GM18508 (cell line): Measurements from ENCODE around the gene MT1H.
"Not testable (repeated sequence)": the region's sequence is repeated elsewhere in the genome, so short reads cannot be mapped to it uniquely, and the experiment has no call there.

Source experiments
- ATAC-seq: cut with Tn5 transposase; IDR thresholded peaks from one replicate; pipeline ENCODE4 v1.9.1; 2021; ENCODE audit warnings: moderate number of reproducible peaks; ENCODE audit not compliant: insufficient read depth, unreplicated experiment

MT1H gene

DNA sequence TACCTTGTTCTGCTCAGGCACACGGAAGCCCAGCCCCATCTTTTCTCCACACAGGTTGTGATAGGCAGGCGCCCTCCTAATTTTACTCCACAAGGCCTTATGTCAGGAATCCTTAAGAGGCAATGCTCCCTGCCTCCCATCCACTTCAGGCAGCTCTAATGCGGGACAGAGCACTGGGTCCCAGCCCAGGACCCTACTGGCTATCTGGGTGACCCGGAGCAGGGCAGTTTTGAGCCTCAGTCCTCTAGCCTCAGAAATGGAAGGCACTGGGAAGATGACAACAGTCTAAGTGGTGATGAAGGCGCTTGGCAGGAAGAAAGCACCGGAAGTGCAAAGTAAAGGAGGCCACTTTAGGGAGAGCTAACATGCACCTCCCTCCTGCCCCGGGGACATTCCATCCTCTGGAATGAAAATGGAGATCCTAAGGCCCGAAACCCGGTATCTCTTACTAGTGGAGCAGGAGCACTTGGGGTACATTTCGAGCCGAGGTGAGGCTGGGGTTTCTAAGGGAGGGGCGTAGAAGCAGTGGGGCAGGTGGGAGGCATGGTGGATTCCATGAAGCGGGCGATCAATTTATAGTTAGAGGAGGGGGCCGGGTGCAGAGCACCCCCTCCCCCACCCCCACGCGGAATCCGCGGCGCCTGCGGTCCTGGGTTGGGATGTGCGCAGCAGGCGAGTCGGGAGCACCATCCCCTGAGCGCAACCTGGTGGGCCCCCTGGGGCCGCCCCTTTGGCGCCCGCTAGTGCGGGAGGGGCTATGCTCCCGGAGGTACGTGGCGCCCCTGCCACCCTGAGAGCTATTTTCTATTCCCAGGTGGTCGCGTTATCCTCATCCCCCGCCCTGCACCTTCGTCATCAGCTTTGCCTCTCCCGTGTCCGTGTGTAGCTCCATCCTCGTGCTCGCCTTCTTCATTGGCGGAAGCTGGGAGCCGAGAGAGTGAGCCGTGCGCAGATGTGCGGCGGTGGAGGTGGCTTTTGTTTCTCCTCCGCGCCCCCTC lies 7.0 kb upstream of the MT1H start:
- ATAC-seq: no peak

DNA sequence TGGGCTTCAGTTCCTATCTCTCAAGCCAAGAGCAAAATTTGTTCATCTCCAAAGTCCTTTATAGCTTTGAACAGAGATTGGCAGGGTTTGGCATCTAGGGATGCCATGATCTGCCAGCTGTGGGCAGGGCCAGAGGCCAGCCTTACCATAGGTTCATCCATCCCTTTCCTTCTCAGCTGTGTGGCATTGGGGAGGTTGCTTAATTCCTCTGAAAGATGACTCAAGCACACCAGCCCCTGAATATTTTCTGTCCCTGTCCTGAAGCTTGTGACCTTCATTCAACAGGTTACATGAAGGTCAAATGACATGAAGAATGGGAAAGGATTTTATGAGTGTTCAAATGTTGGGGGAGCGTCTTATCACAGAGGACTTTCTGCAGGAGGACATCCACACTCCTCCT lies 5.1 kb upstream of the MT1H start:
- no peak for ATAC-seq

DNA sequence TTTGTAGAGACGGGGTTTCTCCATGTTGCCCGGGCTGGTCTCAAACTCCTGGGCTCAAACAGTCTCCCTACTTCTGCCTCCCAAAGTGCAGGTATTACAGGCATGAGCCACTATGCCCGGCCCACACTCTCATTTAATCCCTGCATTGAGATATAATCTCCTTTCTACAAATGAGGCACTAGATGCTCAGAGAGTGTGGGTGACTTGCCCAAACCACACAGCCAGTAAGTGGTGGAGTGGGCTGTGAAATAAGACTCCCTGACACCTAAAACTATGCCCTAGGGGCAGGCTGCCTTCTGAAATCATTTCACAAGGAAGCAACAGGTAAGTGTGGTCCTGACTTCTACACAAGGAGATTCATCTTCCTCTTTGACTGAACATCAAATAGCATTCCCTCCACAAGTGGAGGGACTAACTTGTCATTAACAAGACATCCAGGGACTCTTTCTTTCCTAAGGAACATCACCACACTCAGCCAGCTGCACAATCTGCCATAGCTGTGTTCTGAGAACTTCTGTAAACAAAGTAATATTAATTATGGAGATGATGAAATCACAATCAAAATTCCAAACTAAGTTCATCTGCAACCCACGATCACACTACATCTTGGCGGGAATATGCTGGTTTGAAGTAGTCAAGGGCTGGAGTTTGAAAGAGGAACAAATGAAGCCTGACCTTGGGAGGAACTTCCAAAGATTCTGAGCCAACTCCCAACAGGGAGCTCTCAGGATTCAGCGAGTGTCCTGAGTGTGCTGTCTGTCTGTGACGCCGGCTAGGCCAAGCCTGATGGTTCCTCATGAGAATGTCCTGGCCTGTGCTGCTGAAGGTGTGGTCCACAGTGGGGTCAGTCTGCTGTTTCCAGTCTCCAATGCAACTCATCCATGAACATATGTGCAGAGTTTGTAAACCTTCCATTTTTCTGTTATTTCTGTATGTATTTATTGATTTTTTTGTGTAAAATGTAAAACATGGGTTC lies 4.0 kb upstream of the MT1H start:
- ATAC-seq: not testable (repeated sequence)

DNA sequence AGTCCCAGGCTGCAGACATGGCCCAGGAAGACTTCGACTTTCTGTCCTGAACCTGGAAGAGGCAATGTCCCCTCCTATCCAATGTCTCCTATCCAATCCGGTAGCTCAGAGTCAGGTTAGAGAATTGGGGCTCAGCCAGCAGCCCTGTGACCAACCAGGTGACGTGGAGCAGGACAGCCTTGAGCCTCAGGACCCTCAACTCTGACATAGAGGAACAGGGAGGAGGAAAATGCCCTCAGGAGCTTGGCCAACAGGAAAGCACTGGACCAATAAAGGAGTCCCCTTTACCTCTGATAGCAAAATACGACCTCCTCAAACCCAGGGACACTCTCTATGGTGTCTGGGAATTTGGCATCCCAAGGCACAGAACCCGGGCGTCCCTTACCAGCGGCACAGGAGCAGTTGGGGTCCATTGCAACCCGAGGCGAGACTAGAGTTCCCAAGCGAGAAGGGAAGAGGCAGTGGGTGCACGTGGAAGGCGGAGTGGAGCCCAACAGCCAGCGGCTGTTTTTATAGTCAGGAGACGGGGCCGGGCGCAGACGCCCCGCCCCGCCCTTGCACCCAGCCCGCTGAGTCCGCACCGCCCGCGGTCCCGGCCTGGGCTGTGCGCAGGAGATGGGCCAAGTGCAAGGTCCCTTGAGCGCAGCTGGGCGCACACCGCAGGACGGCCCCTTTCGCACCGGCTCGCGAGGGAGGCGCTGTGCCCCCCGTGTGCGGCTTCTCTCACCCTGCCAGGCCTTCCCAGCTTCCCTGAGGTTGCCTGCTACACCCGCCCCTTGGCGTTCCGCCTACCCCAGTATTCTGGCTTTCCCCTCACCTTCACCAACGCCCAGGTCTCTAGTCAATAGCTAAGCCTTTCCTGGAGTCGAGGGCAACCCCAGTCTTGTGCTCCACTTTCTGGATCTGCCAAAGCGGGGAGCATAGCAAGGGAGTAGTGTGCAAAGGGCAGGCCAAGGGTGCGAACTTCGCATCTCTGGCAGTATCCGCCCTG lies 1.7 kb upstream of the MT1H start, which contains the start of gene MT1G:
Gene MT1G (minus strand): TSS at position 485 of the 991 bp plus-strand sequence. CDS start 72 bp downstream, at position 413.
- no peak for ATAC-seq

DNA sequence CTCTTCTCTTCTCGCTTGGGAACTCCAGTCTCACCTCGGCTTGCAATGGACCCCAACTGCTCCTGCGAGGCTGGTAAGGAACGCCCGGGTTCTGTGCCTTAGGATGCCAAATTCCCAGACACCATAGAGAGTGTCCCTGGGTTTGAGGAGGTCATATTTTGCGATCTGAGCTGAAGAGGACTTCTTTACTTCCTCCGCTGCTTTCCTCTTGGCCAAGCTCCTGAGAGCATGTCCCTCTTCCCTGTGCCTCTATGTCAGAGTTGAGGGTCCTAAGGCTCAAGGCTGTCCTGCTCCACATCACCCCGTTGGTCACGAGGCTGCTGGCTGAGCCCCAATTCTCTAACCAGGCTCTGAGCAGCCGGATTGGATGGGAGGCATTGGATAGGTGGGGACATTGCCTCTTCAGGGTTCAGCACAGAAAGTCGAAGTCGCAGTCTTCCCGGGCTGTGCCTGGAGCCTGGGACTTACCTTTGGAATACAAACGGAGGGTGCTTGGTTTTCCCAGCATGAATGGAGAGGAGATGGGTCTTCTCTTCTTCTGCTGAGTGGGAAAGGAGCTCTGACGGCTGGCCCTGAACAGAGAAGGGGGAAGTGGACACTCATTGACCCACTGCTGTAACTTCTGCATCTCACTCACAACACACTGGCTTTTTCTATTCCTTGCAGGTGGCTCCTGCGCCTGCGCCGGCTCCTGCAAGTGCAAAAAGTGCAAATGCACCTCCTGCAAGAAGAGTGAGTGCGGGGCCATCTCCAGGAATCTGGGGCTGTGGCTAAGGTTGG lies 416 bp downstream of the MT1H start:
- no peak for ATAC-seq

DNA sequence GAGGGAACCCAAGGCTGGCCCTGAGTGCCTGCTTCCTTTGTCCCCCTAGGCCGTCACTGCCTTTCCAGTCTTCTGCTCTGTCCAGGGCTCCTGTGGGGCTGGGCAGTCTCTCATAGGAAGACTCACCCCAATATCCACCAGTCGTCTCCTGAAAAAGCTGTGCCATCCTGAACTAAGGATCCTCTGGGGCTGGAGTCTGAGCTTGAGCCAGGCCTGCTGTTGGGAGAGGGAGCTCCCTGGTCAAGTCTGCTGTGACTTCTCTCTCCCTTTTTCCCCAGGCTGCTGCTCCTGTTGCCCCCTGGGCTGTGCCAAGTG lies 963 bp downstream of the MT1H start:
- ATAC-seq: no peak

DNA sequence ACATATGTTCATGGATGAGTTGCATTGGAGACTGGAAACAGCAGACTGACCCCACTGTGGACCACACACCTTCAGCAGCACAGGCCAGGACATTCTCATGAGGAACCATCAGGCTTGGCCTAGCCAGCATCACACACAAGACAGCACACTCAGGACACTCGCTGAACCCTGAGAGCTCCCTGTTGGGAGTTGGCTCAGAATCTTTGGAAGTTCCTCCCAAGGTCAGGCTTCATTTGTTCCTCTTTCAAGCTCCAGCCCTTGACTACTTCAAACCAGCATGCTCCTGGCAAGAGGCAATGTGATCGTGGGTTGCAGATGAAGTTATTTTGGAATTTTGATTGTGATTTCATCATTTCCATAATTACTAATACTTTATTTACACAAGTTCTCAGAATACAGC lies 2.1 kb downstream of the MT1H start:
- not testable (repeated sequence) for ATAC-seq

DNA sequence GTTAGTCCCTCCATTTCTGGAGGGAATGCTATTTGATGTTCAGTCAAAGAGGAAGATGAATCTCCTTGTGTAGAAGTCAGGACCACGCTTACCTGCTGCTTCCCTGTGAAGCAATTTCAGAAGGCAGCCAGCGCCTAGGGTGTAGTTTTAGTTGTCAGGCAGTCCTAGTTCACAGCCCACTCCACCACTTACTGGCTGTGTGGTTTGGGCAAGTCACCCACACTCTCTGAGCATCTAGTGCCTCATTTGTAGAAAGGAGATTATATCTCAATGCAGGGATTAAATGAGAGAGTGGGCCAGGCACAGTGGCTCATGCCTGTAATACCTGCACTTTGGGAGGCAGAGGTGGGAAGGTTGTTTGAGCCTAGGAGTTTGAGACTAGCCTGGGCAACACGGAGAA lies 2.6 kb downstream of the MT1H start:
- not testable (repeated sequence) for ATAC-seq

DNA sequence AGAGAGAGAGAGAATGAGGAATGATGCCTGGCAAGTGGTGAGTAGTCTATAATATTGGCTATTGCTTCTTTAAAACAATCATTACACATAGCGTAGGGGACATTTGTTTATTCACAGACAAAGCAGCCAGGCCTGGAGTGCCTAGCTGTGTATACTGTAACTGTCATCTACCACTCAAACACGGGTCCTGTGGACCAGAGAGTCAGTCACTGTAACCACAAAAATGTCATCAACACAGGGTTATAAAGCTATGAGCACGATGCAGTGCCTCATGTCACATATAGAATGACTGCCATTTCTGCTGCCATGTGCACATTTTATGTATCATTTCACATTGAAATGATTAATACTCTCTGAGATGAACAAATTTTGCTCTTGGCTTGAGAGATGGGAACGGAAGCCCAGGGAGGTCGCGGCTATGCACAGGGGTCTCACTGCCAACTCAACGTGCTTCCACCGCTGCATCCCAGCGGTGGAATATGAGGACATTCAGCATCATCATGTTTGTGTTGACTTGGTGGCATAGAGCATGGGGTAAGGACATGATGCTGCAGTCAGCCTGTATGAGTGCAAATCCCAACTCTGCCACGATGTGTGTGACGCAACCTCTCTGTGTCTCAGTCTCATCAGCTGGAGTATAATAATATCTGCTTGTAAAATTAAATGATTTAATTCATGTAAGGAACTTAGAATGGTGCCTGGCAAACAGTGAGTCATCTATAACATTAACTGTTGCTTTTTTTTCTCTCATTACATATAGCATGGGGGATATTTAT lies 3.3 kb downstream of the MT1H start:
- no peak for ATAC-seq

DNA sequence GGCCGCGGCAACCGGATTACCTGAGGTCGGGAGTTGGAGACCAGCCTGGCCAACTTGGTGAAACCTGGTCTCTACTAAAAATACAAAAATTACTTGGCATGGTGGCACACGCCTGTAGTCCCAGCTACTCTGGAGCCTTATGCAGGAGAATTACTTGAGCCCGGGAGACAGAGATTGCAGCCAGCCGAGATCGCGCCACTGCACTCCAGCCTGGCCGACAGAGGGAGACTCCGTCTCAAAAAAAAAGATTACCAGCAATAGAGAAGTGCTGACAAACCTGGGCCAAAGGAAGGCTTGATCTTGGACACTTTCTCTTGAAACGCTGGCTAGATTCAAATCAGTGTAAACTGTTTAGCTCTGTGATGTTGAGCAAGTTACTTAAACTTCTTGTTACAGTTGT lies 4.3 kb downstream of the MT1H start:
- no peak for ATAC-seq

DNA sequence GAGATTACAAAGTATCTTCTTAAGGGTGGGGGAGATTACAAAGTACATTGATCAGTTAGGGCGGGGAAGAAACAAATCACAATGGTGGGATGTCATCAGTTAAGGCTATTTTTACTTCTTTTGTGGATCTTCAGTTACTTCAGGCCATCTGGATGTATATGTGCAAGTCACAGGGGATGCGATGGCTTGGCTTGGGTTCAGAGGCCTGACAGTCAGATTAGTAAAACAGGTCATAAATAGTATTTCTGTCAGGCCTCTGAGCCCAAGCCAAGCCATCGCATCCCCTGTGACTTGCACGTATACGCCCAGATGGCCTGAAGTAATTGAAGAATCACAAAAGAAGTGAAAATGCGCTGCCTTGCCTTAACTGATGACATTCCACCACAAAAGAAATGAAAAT lies 5.0 kb downstream of the MT1H start:
- ATAC-seq: not testable (repeated sequence)

DNA sequence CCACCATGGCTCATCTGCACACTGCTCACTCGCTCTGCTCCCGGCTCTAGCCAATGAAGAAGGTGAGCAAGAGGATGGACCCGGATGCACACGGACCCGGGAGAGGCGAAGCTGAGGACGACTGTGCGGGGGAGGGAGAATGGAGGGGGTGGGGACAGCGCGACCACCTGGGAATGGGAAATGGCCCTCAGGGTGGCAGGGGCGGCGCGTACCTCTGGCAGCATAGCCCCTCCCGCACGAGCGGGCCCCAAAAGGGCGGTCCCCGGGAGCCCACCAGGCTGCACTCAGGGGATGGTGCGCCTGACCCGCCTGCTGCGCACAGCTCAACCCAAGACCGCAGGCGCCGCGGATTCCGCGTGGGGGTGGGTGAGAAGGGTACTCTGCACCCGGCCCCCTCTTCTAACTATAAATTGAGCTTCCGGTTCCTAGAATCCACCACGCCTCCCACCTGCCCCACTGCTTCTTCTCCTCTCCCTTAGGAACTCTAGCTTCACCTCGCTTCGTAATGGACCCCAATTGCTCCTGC lies 6.1 kb downstream of the MT1H start:
- no peak for ATAC-seq

DNA sequence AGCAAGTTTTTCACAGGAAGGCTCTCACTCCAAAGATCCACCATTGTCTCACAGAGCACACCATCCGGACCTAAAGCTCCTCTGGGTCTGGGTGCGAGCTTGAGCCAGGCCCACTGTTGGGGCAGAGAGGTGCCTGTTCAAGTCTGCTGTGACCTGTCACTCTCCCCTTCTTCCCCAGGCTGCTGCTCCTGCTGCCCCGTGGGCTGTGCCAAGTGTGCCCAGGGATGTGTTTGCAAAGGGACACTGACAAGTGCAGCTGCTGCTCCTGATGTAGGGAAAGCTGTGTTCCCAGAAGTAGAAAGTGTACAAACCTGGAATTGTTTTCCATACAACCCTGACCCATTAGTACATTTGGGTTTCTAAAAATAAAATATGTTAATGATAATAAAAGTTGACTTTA lies 7.9 kb downstream of the MT1H start:
- ATAC-seq: no peak

DNA sequence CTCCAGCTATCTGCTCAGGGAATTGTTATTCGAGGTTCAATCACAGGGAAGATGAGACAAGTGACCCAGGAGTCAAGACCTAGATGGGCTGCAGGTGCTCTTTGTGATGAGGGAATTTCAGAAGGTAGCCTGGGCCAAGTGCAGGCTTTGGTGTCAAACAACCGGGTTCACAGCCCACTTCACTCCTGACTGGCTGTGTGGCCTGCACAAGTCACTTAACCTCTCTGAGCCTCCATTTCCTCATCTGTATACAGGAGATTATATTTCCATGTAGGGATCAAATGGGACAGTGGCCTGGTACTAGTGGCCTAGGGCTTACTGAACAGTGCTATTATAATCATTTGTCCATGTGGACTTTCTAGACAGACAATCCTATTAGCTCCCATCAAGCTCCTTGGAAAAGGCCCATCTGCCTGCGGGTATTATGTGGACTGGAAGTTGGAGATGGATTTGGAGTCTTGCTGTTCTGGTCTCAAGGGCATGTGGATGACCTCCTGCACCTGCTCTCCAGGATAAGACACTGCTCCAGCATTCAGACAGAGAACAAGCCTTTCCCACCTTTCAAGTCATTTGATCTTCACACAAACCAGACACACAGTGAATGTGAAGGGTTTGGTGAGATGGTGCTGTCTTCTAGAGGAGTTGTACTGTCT lies 9.6 kb downstream of the MT1H start:
- no peak for ATAC-seq

DNA sequence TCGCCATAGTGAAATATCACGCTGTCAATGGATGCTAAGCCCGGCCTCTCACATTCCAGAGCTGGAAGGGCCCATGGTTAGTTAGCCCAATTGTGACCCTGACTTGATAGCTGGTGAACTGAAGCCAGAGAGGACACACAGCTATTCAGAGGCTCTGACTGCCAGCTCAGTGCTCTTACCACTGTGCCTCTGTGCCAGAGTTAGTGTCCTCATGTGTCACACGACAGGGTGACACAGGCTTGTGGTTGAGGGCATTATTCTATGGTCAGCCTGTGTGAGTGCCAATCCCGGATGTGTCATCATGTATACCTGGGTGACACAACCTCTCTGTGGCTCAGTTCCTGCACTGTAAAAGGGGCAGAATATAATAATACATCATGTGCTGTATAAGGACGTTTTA lies 10.2 kb downstream of the MT1H start:
- ATAC-seq: no peak

DNA sequence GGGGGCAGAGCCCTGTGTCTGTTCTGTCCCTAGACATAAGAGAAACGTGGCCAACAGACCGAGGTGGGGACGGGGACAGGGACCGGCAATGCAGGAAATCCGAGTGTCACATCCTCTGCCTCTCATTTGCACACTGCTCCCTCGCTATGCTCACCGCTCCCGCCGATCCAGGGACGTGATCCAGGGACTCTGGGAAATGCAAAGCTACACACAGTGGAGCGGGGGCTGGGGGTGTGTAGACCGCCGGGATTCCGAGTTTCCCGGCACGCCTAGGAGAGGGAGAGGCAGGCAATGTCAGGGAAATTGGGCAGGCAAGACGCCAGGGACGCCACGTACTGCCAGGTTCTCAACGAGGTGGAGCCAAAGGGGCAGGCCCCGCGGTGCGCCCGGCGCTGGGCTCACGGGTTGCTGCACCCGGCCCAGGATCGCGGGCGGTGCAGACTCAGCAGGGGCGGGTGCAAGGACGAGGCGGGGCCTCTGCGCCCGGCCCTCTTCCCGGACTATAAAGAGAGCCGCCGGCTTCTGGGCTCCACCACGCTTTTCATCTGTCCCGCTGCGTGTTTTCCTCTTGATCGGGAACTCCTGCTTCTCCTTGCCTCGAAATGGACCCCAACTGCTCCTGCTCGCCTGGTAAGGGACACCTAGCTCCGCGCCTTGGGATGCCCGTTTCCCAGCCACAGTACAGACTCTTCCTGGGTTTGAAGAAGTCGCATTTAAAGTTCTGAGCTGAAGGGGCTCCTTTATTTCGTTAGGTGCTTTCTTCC lies 12.5 kb downstream of the MT1H start, which contains the start of gene MT1X:
Gene MT1X (plus strand): TSS at position 532 of the 764 bp plus-strand sequence. CDS start 71 bp downstream, at position 603.
- peak; percentile 69 for ATAC-seq
